SK-N-SH (cell line): ENCODE data around the gene KRT27. TPM values are rescaled to one million over a fixed set of nuclear protein-coding genes. Genes with fewer than 3 reads are reported as not detected.

ENCODE experiments used
- CTCF ChIA-PET: fragments of 300-600, 350-600 bp; formaldehyde crosslinking; extraction: SDS; loops from one replicate; lab custom pipeline; 2021; lab: Yijun Ruan, JAX
- POLR2A ChIA-PET: fragments of 350-600 bp; sonication (Branson Sonifier 250); formaldehyde crosslinking; extraction: SDS; loops from one replicate; lab custom pipeline; 2020; ENCODE audit warnings: antibody characterized with exemption, inconsistent platforms; lab: Yijun Ruan, JAX
- DNase-seq: peaks from one replicate; pipeline ENCODE4 v3.0.0; 2012
- H2AFZ ChIP-seq: fragments of 200-600 bp; sonication (generic); 2 replicates; pipeline ENCODE4 v1.8.1; 2016; ENCODE audit warnings: antibody characterized with exemption, mild to moderate bottlenecking, low read depth
- H3F3A ChIP-seq: fragments of 200-600 bp; sonication (generic); replicated peaks from 2 replicates; pipeline ENCODE3; 2016; ENCODE audit warnings: antibody characterized with exemption, mild to moderate bottlenecking; ENCODE audit not compliant: insufficient read depth
- H3K27ac ChIP-seq, 2 experiments: fragments of 200-500 bp in 1 of 2; fragments of 200-600 bp in 1 of 2; sonication (Bioruptor generic) in 1 of 2; sonication (generic), shearing (Covaris generic) in 1 of 2; 2 replicates each; pipeline versions ENCODE4 v1.5.1 to v1.6.1; 2014 to 2016; ENCODE audit warnings: low read depth in 2 of 2, inconsistent platforms in 1 of 2, low read length in 1 of 2, mild to moderate bottlenecking in 1 of 2, mixed read lengths in 1 of 2
- H3K27me3 ChIP-seq: fragments of 200-600 bp; sonication (generic), shearing (Covaris generic); 2 replicates; pipeline ENCODE4 v1.6.1; 2016; ENCODE audit warnings: mixed run types; ENCODE audit not compliant: insufficient read depth
- H3K36me3 ChIP-seq, 2 experiments: fragments of 200-500 bp in 1 of 2; fragments of 200-600 bp in 1 of 2; sonication (Bioruptor generic) in 1 of 2; sonication (generic) in 1 of 2; replicated peaks in 1 of 2; 2 replicates each; pipeline versions ENCODE3 to v1.5.1; 2014 to 2016; ENCODE audit warnings: low read length in 1 of 2, mild to moderate bottlenecking in 1 of 2; ENCODE audit not compliant: insufficient read depth in 2 of 2, control insufficient read depth in 1 of 2
- H3K4me1 ChIP-seq, 2 experiments: fragments of 200-500 bp in 1 of 2; fragments of 200-600 bp in 1 of 2; sonication (Bioruptor generic) in 1 of 2; sonication (generic), shearing (Covaris generic) in 1 of 2; 2 replicates each; pipeline versions ENCODE4 v1.5.1 to v1.6.1; 2014 to 2016; ENCODE audit warnings: low read depth in 1 of 2, low read length in 1 of 2, mixed run types in 1 of 2; ENCODE audit not compliant: insufficient read depth in 2 of 2, control insufficient read depth in 1 of 2
- H3K4me2 ChIP-seq: fragments of 200-600 bp; sonication (generic), shearing (Covaris generic); 2 replicates; pipeline ENCODE4 v1.6.1; 2017; ENCODE audit warnings: mixed run types
- H3K4me3 ChIP-seq, 2 experiments: fragments of 200-500 bp in 1 of 2; fragments of 200-600 bp in 1 of 2; sonication (Bioruptor generic) in 1 of 2; sonication (generic), shearing (Covaris generic) in 1 of 2; 2 replicates each; pipeline versions ENCODE4 v1.5.1 to v1.8.1; 2014 to 2016; ENCODE audit warnings: low read depth in 2 of 2, inconsistent platforms in 1 of 2, low read length in 1 of 2, mild to moderate bottlenecking in 1 of 2, mixed read lengths in 1 of 2, moderate library complexity in 1 of 2
- H3K79me2 ChIP-seq: fragments of 200-600 bp; sonication (generic); 2 replicates; pipeline ENCODE4 v1.8.1; 2017; ENCODE audit warnings: mild to moderate bottlenecking; ENCODE audit not compliant: insufficient read depth
- H3K9ac ChIP-seq: fragments of 200-600 bp; sonication (generic); 2 replicates; pipeline ENCODE4 v1.6.1; 2017; ENCODE audit warnings: mixed run types
- H3K9me2 ChIP-seq: fragments of 200-600 bp; sonication (generic); 2 replicates; pipeline ENCODE4 v1.6.1; 2017; ENCODE audit warnings: mixed run types
- H3K9me3 ChIP-seq: fragments of 200-600 bp; sonication (generic); 2 replicates; pipeline ENCODE4 v1.6.1; 2017; ENCODE audit warnings: mixed run types, mild to moderate bottlenecking, moderate library complexity
- H4K20me1 ChIP-seq: fragments of 200-600 bp; sonication (generic); 2 replicates; pipeline ENCODE4 v1.6.1; 2017; ENCODE audit warnings: mild to moderate bottlenecking, mixed run types; ENCODE audit not compliant: insufficient read depth
- CHD2 ChIP-seq: fragments of 150-350 bp; IDR thresholded peaks from 2 replicates; pipeline ENCODE4 v1.6.1; 2018; ENCODE audit warnings: low read length; ENCODE audit not compliant: partially characterized antibody
- EP300 ChIP-seq, 2 experiments: IDR thresholded peaks; 2 replicates each; pipeline versions ENCODE4 v1.4.0 to v1.6.1; 2012; ENCODE audit warnings: borderline replicate concordance in 1 of 2, low read depth in 1 of 2, low read length in 1 of 2
- EZH2phosphoT487 ChIP-seq: fragments of 200-600 bp; sonication (generic); IDR thresholded peaks from 2 replicates; pipeline ENCODE4 v1.6.1; 2017; ENCODE audit warnings: low read depth, mixed run types, mild to moderate bottlenecking, antibody characterized with exemption, moderate library complexity, borderline replicate concordance
- FOXJ3 ChIP-seq: sonication (generic); formaldehyde crosslinking; IDR thresholded peaks from 2 replicates; pipeline ENCODE4 v1.5.1; 2020; ENCODE audit warnings: mild to moderate bottlenecking, missing genetic modification reagents
- GABPA ChIP-seq: IDR thresholded peaks from 2 replicates; pipeline ENCODE4 v1.4.0; 2012; ENCODE audit warnings: low read depth, mild to moderate bottlenecking
- MXI1 ChIP-seq: IDR thresholded peaks from 2 replicates; pipeline ENCODE4 v1.6.1; 2012; ENCODE audit warnings: mild to moderate bottlenecking, low read depth, low read length, improper control_type of control experiment
- NRF1 ChIP-seq: IDR thresholded peaks from 2 replicates; pipeline ENCODE4 v1.6.1; 2012; ENCODE audit warnings: low read depth, mild to moderate bottlenecking, low read length
- RFX5 ChIP-seq: IDR thresholded peaks from 2 replicates; pipeline ENCODE4 v1.6.1; 2012; ENCODE audit warnings: mild to moderate bottlenecking, improper control_type of control experiment, low read length
- RXRA ChIP-seq: IDR thresholded peaks from 2 replicates; pipeline ENCODE4 v1.4.0; 2012; ENCODE audit warnings: low read depth, mild to moderate bottlenecking, borderline replicate concordance
- SMC3 ChIP-seq: IDR thresholded peaks from 2 replicates; pipeline ENCODE4 v1.6.1; 2012; ENCODE audit warnings: low read depth, low read length, improper control_type of control experiment
- YY1 ChIP-seq: IDR thresholded peaks from 2 replicates; pipeline ENCODE4 v1.4.0; 2012; ENCODE audit warnings: low read depth, mild to moderate bottlenecking
- WGBS: methylation state at CpG from one replicate; pipeline ENCODE4 v1.1.6; 2017; ENCODE audit warnings: low lambda C conversion rate; 5-methylcytosine and 5-hydroxymethylcytosine counted together
- polyA plus RNA-seq, 3 experiments: library from polyadenylated mRNA; depleted of rRNA; stranded (reverse); fragments of >200 nt; gene quantifications; 2 replicates each; pipeline ENCODE4 v1.2.3, GENCODE V29; 2012
- TF ChIP-seq, protein P1 (sequence below): fragments of 150-350 bp; IDR thresholded peaks from 2 replicates; pipeline ENCODE4 v1.6.1; 2017; ENCODE audit warnings: antibody characterized with exemption, low read length, low read depth, borderline replicate concordance
- TF ChIP-seq, protein P2 (sequence below): fragments of 150-350 bp; IDR thresholded peaks from 2 replicates; pipeline ENCODE4 v1.6.1; 2016; ENCODE audit warnings: mild to moderate bottlenecking, low read depth, low read length

KRT27 gene
- polyA plus RNA-seq, 1 of the 3 experiments (the other 2 are of a cell fraction), result not detected

DNA sequence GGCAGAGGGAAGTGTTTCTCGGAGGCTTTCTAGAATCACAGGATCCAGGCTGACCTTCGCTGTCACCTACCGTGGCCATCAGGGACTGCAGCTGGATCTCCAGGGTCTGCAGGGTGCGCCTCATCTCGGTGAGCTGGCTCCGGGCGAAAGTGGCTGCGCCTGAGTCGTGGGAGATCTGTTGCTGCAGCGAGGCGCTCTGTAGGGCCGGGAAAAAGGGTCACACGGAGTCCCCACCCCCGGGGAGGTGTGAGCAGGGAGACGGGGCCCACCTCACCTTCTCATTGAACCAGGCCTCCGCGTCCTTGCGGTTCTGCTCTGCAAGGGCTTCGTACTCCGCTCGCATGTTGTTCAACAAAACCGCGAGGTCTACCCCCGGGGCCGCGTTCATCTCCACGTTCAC is 14.5 kb upstream of the KRT27 start:
- Histone ChIP-seq H3K4me3 (no peak overlapping the region), H3F3A (no peaks in the 10 kb centered on the region), H3K27me3 (peaks cover 68% of the 10 kb centered on the region), H4K20me1 (no peaks in the 10 kb centered on the region), H3K79me2 (no peaks in the 10 kb centered on the region), H3K9me3 (no peaks in the 10 kb centered on the region), H3K27ac (no peak overlapping the region), H3K9me2 (no peaks in the 10 kb centered on the region), H3K36me3 (no peaks in the 10 kb centered on the region), H2AFZ (no peak overlapping the region), H3K4me1 (no peaks in the 10 kb centered on the region), H3K9ac (no peak overlapping the region), H3K4me2 (no peak overlapping the region)
- ChIA-PET POLR2A (interaction anchor here (0.6 kb wide), 1 partner anchor 951 kb away, joined by 7 read pairs; no protein-coding TSS in a partner anchor), CTCF (interaction anchor here (0.7 to 2.6 kb wide), 5 partner anchors 169 to 870 kb away, joined by 3 to 9 read pairs (median 3); no protein-coding TSS in a partner anchor)
- no peak for TF ChIP-seq RXRA
- no peak for TF ChIP-seq EP300 (IDR thresholded peaks at IDR 0.05; ENCODE audit: borderline replicate concordance in 1 of 2, low read depth in 1 of 2, low read length in 1 of 2)
- TF ChIP-seq, protein P1, sequence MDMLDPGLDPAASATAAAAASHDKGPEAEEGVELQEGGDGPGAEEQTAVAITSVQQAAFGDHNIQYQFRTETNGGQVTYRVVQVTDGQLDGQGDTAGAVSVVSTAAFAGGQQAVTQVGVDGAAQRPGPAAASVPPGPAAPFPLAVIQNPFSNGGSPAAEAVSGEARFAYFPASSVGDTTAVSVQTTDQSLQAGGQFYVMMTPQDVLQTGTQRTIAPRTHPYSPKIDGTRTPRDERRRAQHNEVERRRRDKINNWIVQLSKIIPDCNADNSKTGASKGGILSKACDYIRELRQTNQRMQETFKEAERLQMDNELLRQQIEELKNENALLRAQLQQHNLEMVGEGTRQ, result no peak
- TF ChIP-seq GABPA, result no peak
- TF ChIP-seq CHD2, result no peak
- no peak for TF ChIP-seq NRF1
- TF ChIP-seq RFX5, result no peak
- no peak for DNase-seq
- WGBS, result 61% methylated on average over 8 of the region's 27 CpGs

DNA sequence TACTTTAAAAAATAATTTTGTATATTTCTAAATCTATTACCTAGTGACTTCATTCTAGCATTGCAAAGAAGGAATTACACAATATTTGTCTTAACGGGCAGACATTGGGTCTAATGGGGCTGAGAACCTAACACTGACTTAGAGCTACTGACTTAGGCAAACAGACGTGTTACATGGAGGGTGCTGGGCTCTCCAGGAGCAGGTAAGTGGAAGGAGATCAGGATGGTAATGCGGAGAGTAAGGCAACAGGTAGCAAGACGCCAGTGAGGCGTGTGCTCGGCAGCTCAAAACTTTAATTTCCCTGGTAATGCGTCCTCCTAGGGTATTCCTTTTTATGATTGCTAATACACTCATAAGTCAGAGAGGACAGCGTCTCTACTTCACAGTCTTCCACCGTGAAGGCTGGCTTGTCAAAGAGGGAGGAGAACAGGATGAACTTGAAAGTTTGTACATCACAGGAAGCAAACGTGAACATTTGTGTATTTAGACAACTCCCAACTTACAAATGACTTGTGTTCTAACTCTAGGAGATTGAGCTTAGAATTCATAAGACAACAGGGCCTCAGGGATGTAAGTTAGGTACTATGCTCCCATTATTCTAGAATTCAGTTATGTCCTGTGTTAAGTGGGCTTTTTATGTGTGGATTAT is 12.8 kb upstream of the KRT27 start:
- no peak for TF ChIP-seq EZH2phosphoT487
- TF ChIP-seq YY1, result no peak
- TF ChIP-seq MXI1, result no peak
- TF ChIP-seq SMC3, result no peak
- no peak for TF ChIP-seq FOXJ3 (CRISPR knock-in tag)
- TF ChIP-seq, protein P2, sequence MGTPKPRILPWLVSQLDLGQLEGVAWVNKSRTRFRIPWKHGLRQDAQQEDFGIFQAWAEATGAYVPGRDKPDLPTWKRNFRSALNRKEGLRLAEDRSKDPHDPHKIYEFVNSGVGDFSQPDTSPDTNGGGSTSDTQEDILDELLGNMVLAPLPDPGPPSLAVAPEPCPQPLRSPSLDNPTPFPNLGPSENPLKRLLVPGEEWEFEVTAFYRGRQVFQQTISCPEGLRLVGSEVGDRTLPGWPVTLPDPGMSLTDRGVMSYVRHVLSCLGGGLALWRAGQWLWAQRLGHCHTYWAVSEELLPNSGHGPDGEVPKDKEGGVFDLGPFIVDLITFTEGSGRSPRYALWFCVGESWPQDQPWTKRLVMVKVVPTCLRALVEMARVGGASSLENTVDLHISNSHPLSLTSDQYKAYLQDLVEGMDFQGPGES, result no peak
- CTCF ChIA-PET, result interaction anchor here (0.7 to 2.6 kb wide), 4 partner anchors 8 to 868 kb away, joined by 3 to 9 read pairs (median 6); no protein-coding TSS in a partner anchor
- DNase-seq, result no peak
- Histone ChIP-seq H2AFZ (no peak overlapping the region), H3K27me3 (peaks cover 68% of the 10 kb centered on the region), H3K9me2 (no peaks in the 10 kb centered on the region), H3K9me3 (no peaks in the 10 kb centered on the region), H3K4me1 (no peaks in the 10 kb centered on the region), H3K4me2 (no peak overlapping the region), H3K27ac (no peak overlapping the region), H3K4me3 (no peak overlapping the region), H3F3A (no peaks in the 10 kb centered on the region), H3K36me3 (no peaks in the 10 kb centered on the region), H4K20me1 (no peaks in the 10 kb centered on the region), H3K79me2 (no peaks in the 10 kb centered on the region), H3K9ac (no peak overlapping the region)
- WGBS, result 21% methylated on average over 10 of the region's 10 CpGs
- POLR2A ChIA-PET, result no interaction called here
